Measurements from ENCODE around the gene IQCB1.

GRCh38 chr3:121852256-121852655, 17.4 kb upstream of the IQCB1 start:
- TF ChIP-seq, protein P1, sequence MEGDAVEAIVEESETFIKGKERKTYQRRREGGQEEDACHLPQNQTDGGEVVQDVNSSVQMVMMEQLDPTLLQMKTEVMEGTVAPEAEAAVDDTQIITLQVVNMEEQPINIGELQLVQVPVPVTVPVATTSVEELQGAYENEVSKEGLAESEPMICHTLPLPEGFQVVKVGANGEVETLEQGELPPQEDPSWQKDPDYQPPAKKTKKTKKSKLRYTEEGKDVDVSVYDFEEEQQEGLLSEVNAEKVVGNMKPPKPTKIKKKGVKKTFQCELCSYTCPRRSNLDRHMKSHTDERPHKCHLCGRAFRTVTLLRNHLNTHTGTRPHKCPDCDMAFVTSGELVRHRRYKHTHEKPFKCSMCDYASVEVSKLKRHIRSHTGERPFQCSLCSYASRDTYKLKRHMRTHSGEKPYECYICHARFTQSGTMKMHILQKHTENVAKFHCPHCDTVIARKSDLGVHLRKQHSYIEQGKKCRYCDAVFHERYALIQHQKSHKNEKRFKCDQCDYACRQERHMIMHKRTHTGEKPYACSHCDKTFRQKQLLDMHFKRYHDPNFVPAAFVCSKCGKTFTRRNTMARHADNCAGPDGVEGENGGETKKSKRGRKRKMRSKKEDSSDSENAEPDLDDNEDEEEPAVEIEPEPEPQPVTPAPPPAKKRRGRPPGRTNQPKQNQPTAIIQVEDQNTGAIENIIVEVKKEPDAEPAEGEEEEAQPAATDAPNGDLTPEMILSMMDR (IDR thresholded peaks at IDR 0.05) = no peak
- no peak for TF ChIP-seq POLR2A (IDR thresholded peaks at IDR 0.05)
